HCT116 (cell line): ENCODE results near the gene FOS. TPM values are rescaled to one million over a fixed set of nuclear protein-coding genes. Genes with fewer than 3 reads are reported as not detected.

ENCODE experiments used
- ATAC-seq: fragments of 200-7000 bp; cut with Tn5 transposase; 2 replicates; pipeline ENCODE4 v1.9.1; 2020; ENCODE audit warnings: mild to moderate bottlenecking, moderate library complexity
- BruUV-seq: library from RNA; stranded (reverse); fragments of 400-500 nt; replicated peaks from 2 replicates; lab custom pipeline; 2021; lab: Mats Ljungman, UMichigan
- CTCF ChIA-PET: fragments of 300-600 bp; sonication (Branson Sonifier 250); formaldehyde crosslinking; loops from one replicate; lab custom pipeline; 2021; ENCODE audit warnings: antibody characterized with exemption; lab: Charles Lee
- POLR2A ChIA-PET: fragments of 300-600, 350-600 bp; sonication (Branson Sonifier 250); formaldehyde crosslinking; loops from one replicate; lab custom pipeline; 2021; ENCODE audit warnings: antibody characterized with exemption; lab: Charles Lee
- RAD21 ChIA-PET, 2 experiments: fragments of 300-600 bp; sonication (Branson Sonifier 250); formaldehyde crosslinking; loops; one replicate each; lab custom pipeline; 2023; ENCODE audit warnings: low total read pairs in 2 of 2; ENCODE audit not compliant: uncharacterized antibody in 2 of 2, unreplicated experiment in 2 of 2, low non-redundant PET in 1 of 2; lab: Charles Lee
- DNase-seq: peaks from one replicate; pipeline ENCODE4 v3.0.0-alpha.2; 2010; ENCODE audit warnings: low read depth, low spot score
- H2AFZ ChIP-seq: fragments of 200-600 bp; shearing (Covaris generic), sonication (generic); 2 replicates; pipeline ENCODE4 v1.6.1; 2017; ENCODE audit warnings: low read depth, mixed run types, mixed read lengths, antibody characterized with exemption, low read length; ENCODE audit not compliant: poor library complexity, severe bottlenecking
- H3K27ac ChIP-seq: 2 replicates; pipeline ENCODE4 v1.5.1; 2012; ENCODE audit warnings: low read depth, low read length
- H3K27me3 ChIP-seq: fragments of 200-600 bp; sonication (generic); 2 replicates; pipeline ENCODE4 v1.6.1; 2016; ENCODE audit warnings: mixed run types, low read length, mixed read lengths; ENCODE audit not compliant: insufficient read depth
- H3K36me3 ChIP-seq, 2 experiments: fragments of 200-500 bp in 1 of 2; fragments of 200-600 bp in 1 of 2; sonication (Bioruptor generic) in 1 of 2; sonication (generic) in 1 of 2; 2 replicates each; pipeline versions ENCODE4 v1.5.1 to v1.6.1; 2014 to 2016; ENCODE audit warnings: low read length in 2 of 2, inconsistent platforms in 1 of 2, mixed read lengths in 1 of 2, mixed run types in 1 of 2; ENCODE audit not compliant: insufficient read depth in 2 of 2, control insufficient read depth in 1 of 2
- H3K4me1 ChIP-seq, 2 experiments: fragments of 200-600 bp in 1 of 2; sonication (generic) in 1 of 2; 2 replicates each; pipeline versions ENCODE4 v1.5.1 to v1.6.1; 2012 to 2017; ENCODE audit warnings: low read length in 2 of 2, inconsistent platforms in 1 of 2, mild to moderate bottlenecking in 1 of 2, mixed read lengths in 1 of 2, mixed run types in 1 of 2, moderate library complexity in 1 of 2; ENCODE audit not compliant: insufficient read depth in 2 of 2, control insufficient read depth in 1 of 2
- H3K4me2 ChIP-seq: fragments of 200-600 bp; sonication (generic); 2 replicates; pipeline ENCODE4 v1.6.1; 2017; ENCODE audit warnings: mixed run types, low read length, mixed read lengths
- H3K4me3 ChIP-seq, 2 experiments: fragments of 200-600 bp in 1 of 2; sonication (generic) in 1 of 2; replicated peaks in 1 of 2; 2 replicates each; pipeline ENCODE4 v1.5.1; 2011 to 2016; ENCODE audit warnings: low read length in 2 of 2, control low read depth in 1 of 2, low read depth in 1 of 2, mild to moderate bottlenecking in 1 of 2, mixed read lengths in 1 of 2, mixed run types in 1 of 2
- H3K79me2 ChIP-seq: fragments of 200-600 bp; sonication (generic); 2 replicates; pipeline ENCODE4 v1.6.1; 2017; ENCODE audit warnings: mild to moderate bottlenecking, mixed run types, low read length, moderate library complexity, mixed read lengths; ENCODE audit not compliant: insufficient read depth
- H3K9ac ChIP-seq: fragments of 200-600 bp; sonication (generic); 2 replicates; pipeline ENCODE4 v1.6.1; 2016; ENCODE audit warnings: low read length, mixed read lengths
- H3K9me2 ChIP-seq: fragments of 200-600 bp; sonication (generic), shearing (Covaris generic); 2 replicates; pipeline ENCODE4 v1.6.1; 2017; ENCODE audit warnings: mixed run types, mild to moderate bottlenecking, moderate library complexity; ENCODE audit not compliant: insufficient read depth
- H3K9me3 ChIP-seq, 2 experiments: fragments of 200-500 bp in 1 of 2; fragments of 200-600 bp in 1 of 2; sonication (Bioruptor generic) in 1 of 2; sonication (generic) in 1 of 2; 2 replicates each; pipeline ENCODE4 v1.6.1; 2014 to 2017; ENCODE audit warnings: low read length in 2 of 2, mixed read lengths in 2 of 2, inconsistent platforms in 1 of 2, low read depth in 1 of 2, mild to moderate bottlenecking in 1 of 2, mixed run types in 1 of 2, moderate library complexity in 1 of 2; ENCODE audit not compliant: control insufficient read depth in 1 of 2, insufficient read depth in 1 of 2
- H4K20me1 ChIP-seq: fragments of 200-600 bp; sonication (generic), shearing (Covaris generic); 2 replicates; pipeline ENCODE4 v1.6.1; 2017; ENCODE audit warnings: mixed run types, mild to moderate bottlenecking, moderate library complexity; ENCODE audit not compliant: insufficient read depth
- CBX3 ChIP-seq: IDR thresholded peaks from 2 replicates; pipeline ENCODE4 v1.6.1; 2012; ENCODE audit warnings: low read depth
- CEBPB ChIP-seq: IDR thresholded peaks from 2 replicates; pipeline ENCODE4 v1.6.1; 2012; ENCODE audit warnings: low read depth
- CTCF ChIP-seq, 3 experiments: fragments of 200-600 bp in 1 of 3; sonication (generic) in 1 of 3; IDR thresholded peaks in 2 of 3; conservative IDR thresholded peaks in 1 of 3; 2 replicates each; pipeline ENCODE4 v1.5.1; 2012 to 2017; ENCODE audit warnings: low read depth in 2 of 3, low read length in 2 of 3, antibody characterized with exemption in 1 of 3, borderline replicate concordance in 1 of 3, control low read depth in 1 of 3, mild to moderate bottlenecking in 1 of 3, mixed read lengths in 1 of 3, mixed run types in 1 of 3, moderate library complexity in 1 of 3; ENCODE audit not compliant: insufficient read depth in 1 of 3
- EGR1 ChIP-seq: IDR thresholded peaks from 2 replicates; pipeline ENCODE4 v1.6.1; 2012; ENCODE audit warnings: low read depth
- ELF1 ChIP-seq: IDR thresholded peaks from 2 replicates; pipeline ENCODE4 v1.6.1; 2012; ENCODE audit warnings: low read depth, borderline replicate concordance
- EZH2 ChIP-seq: fragments of 200-600 bp; sonication (generic); IDR thresholded peaks from 2 replicates; pipeline ENCODE4 v1.6.1; 2017; ENCODE audit warnings: antibody characterized with exemption, mixed run types
- FOSL1 ChIP-seq: IDR thresholded peaks from 2 replicates; pipeline ENCODE4 v1.6.1; 2012; ENCODE audit warnings: low read depth
- JUND ChIP-seq: IDR thresholded peaks from 2 replicates; pipeline ENCODE4 v1.6.1; 2012
- MAX ChIP-seq: IDR thresholded peaks from 2 replicates; pipeline ENCODE4 v1.6.1; 2012
- POLR2A ChIP-seq: IDR thresholded peaks from 2 replicates; pipeline ENCODE4 v1.7.0; 2011; ENCODE audit warnings: borderline replicate concordance; ENCODE audit not compliant: insufficient read depth, insufficient read length; ENCODE audit errors: extremely low read depth
- POLR2AphosphoS5 ChIP-seq: IDR thresholded peaks from 2 replicates; pipeline ENCODE4 v1.6.1; 2011; ENCODE audit warnings: mild to moderate bottlenecking, low read depth, low read length, moderate library complexity
- RAD21 ChIP-seq: IDR thresholded peaks from 2 replicates; pipeline ENCODE4 v1.6.1; 2012; ENCODE audit warnings: low read depth, mild to moderate bottlenecking
- REST ChIP-seq: IDR thresholded peaks from 2 replicates; pipeline ENCODE4 v1.6.1; 2012; ENCODE audit warnings: low read depth
- SIN3A ChIP-seq: IDR thresholded peaks from 2 replicates; pipeline ENCODE4 v1.6.1; 2012; ENCODE audit warnings: low read depth
- SP1 ChIP-seq: IDR thresholded peaks from 2 replicates; pipeline ENCODE4 v1.6.1; 2012; ENCODE audit warnings: low read depth
- TCF7L2 ChIP-seq: IDR thresholded peaks from 2 replicates; pipeline ENCODE4 v1.7.0; 2011; ENCODE audit warnings: borderline replicate concordance, inconsistent platforms; ENCODE audit not compliant: insufficient read depth, insufficient read length; ENCODE audit errors: extremely low read depth
- ZBTB33 ChIP-seq: IDR thresholded peaks from 2 replicates; pipeline ENCODE4 v1.6.1; 2011; ENCODE audit warnings: mild to moderate bottlenecking, low read length, moderate library complexity; ENCODE audit not compliant: insufficient replicate concordance; ENCODE audit errors: extremely low read depth
- intact Hi-C: fragments of 100-400 bp; cut with micrococcal nuclease; formaldehyde crosslinking; loops from 2 replicates; pipeline ENCODE4 v1.10.0; 2022
- total RNA-seq: library from RNA; stranded (reverse); gene quantifications from one replicate; pipeline ENCODE4 v1.2.1, GENCODE V29; 2021; ENCODE audit not compliant: unreplicated experiment

The FOS gene
- total RNA-seq, 1 experiment from 2014 or later = 50.4 TPM

GRCh38 chr14:75238756-75239455, 39.7 kb upstream of the FOS start:
- H3K4me1 ChIP-seq = peaks cover 3 to 10% of the 10 kb centered on the region in 2 experiments; a peak in 3 of 4 replicates
- ATAC-seq (no peak), DNase-seq (no peak)
- no peak overlapping the region for H3K4me3 ChIP-seq
- BruUV-seq = no TSS peak
- no peaks in the 10 kb centered on the region for H3K27me3 ChIP-seq
- no peaks in the 10 kb centered on the region for H4K20me1 ChIP-seq
- H2AFZ ChIP-seq = no peak overlapping the region
- CTCF ChIA-PET = interaction anchor here (1.3 kb wide), 1 partner anchor 9 kb away, joined by 3 read pairs; no protein-coding TSS in a partner anchor
- no peaks in the 10 kb centered on the region for H3K9me3 ChIP-seq
- H3K36me3 ChIP-seq = no peaks in the 10 kb centered on the region
- H3K9ac ChIP-seq = no peak overlapping the region
- H3K27ac ChIP-seq = no peak overlapping the region
- TF ChIP-seq ZBTB33 = no peak
- no peak for TF ChIP-seq MAX
- no peak for TF ChIP-seq POLR2AphosphoS5
- no peak for TF ChIP-seq ELF1
- no peak for TF ChIP-seq SP1
- TF ChIP-seq EZH2 = no peak
- no peak for TF ChIP-seq RAD21
- TF ChIP-seq REST = no peak
- no peak for TF ChIP-seq TCF7L2
- TF ChIP-seq JUND = no peak
- TF ChIP-seq CTCF (IDR thresholded peaks at IDR 0.05 in 2 of 3, conservative IDR thresholded peaks at IDR 0.05 in 1 of 3; ENCODE audit: borderline replicate concordance in 1 of 3, insufficient read depth in 1 of 3, low read depth in 2 of 3, low read length in 2 of 3) = no peak
- TF ChIP-seq CBX3 = no peak
- no peak for TF ChIP-seq FOSL1
- no peak for TF ChIP-seq SIN3A
- TF ChIP-seq POLR2A = no peak
- TF ChIP-seq EGR1 = no peak
- TF ChIP-seq CEBPB = no peak
- RAD21 ChIA-PET = no interaction called here
- no peaks in the 10 kb centered on the region for H3K9me2 ChIP-seq
- H3K79me2 ChIP-seq = no peaks in the 10 kb centered on the region
- no peak overlapping the region for H3K4me2 ChIP-seq
- intact Hi-C loops = no loop called here
- POLR2A ChIA-PET = interaction anchor here (1.3 to 1.5 kb wide), 2 partner anchors 9 to 38 kb away, joined by 3 to 4 read pairs; no protein-coding TSS in a partner anchor
